Gastrocnemius medialis (tissue), 4 donors: ENCODE results near the gene MACROD2.

Experiments used
- CTCF ChIP-seq, 5 experiments: fragments of 450-650 bp in 3 of 5; fragments of 200-600 bp in 2 of 5; sonication (generic) in 2 of 5; IDR thresholded peaks in 4 of 5; conservative IDR thresholded peaks in 1 of 5; 1 replicate in 4 of 5; 2 replicates in 1 of 5; pipeline ENCODE4 v1.5.1; 2016 to 2019; ENCODE audit warnings: antibody characterized with exemption in 5 of 5, mild to moderate bottlenecking in 3 of 5, moderate library complexity in 3 of 5
- POLR2A ChIP-seq, 2 donors: fragments of 450-650 bp; IDR thresholded peaks; one replicate each; pipeline ENCODE4 v1.6.1; 2017; ENCODE audit warnings: antibody characterized with exemption in 2 of 2, mild to moderate bottlenecking in 2 of 2, moderate library complexity in 2 of 2

GRCh38 chr20:15171016-15171415 lies 1175.7 kb downstream of the MACROD2 start:
- TF ChIP-seq POLR2A (IDR thresholded peaks at IDR 0.05) (no peak), CTCF (IDR thresholded peaks at IDR 0.05 in 4 of 5, conservative IDR thresholded peaks at IDR 0.05 in 1 of 5) (no peak)
